Pancreas (tissue), 10 donors: ENCODE results near the gene HS6ST1. TPM values are rescaled to one million over a fixed set of nuclear protein-coding genes. Genes with fewer than 3 reads are reported as not detected.

ENCODE experiments used
- ATAC-seq, 4 donors: fragments of 200-7000 bp; cut with Tn5 transposase; one replicate each; pipeline versions ENCODE4 v1.8.0 to v1.9.1; 2020; ENCODE audit warnings: mild to moderate bottlenecking in 4 of 4, moderate library complexity in 4 of 4
- DNase-seq, 6 donors: peaks; one replicate each; pipeline ENCODE4 v3.0.0-alpha.2; 2020
- FAIRE-seq: peaks from 2 replicates; lab custom pipeline; 2012; peaks lifted over from hg19 to GRCh38; lab: Jason Lieb, UNC
- H3K27ac ChIP-seq, 4 donors: fragments of 200-600 bp; sonication (generic); 1 replicate in 3 of 4; 2 replicates in 1 of 4; pipeline versions ENCODE4 v1.5.0 to v1.8.0; 2020
- H3K27me3 ChIP-seq, 4 donors: fragments of 200-600 bp; one replicate each; pipeline ENCODE4 v1.8.0; 2021
- H3K36me3 ChIP-seq, 3 donors: fragments of 200-600 bp; sonication (generic) in 1 of 3; one replicate each; pipeline versions ENCODE4 v1.5.0 to v1.8.0; 2020 to 2021
- H3K4me1 ChIP-seq, 3 donors: fragments of 200-600 bp; one replicate each; pipeline ENCODE4 v1.8.0; 2021
- H3K4me3 ChIP-seq, 4 donors: fragments of 200-600 bp; sonication (generic) in 2 of 4; one replicate each; pipeline versions ENCODE4 v1.5.0 to v1.8.0; 2020 to 2021
- H3K9me3 ChIP-seq, 4 donors: fragments of 200-600 bp; one replicate each; pipeline ENCODE4 v1.8.0; 2021
- CTCF ChIP-seq, 4 donors: fragments of 200-600 bp; sonication (generic) in 3 of 4; IDR thresholded peaks; one replicate each; pipeline versions ENCODE4 v1.5.0 to v1.8.0; 2021; ENCODE audit warnings: antibody characterized with exemption in 4 of 4
- WGBS, 2 donors: extraction: QIAGEN DNeasy Blood & Tissue Kit; methylation state at CpG; one replicate each; pipeline ENCODE4 v1.1.7; 2013; 5-methylcytosine and 5-hydroxymethylcytosine counted together
- intact Hi-C, 3 donors: fragments of 100-400 bp; cut with DNase I; formaldehyde crosslinking; loops; one replicate each; pipeline versions ENCODE4 v1.11.1 to v1.14.2; 2022
- polyA plus RNA-seq, 2 donors: library from polyadenylated mRNA; stranded (reverse); fragments of 200-250 nt; gene quantifications; one replicate each; pipeline ENCODE4 v1.2.3, GENCODE V29; 2013
- total RNA-seq, 6 donors: library from RNA; stranded (reverse); fragmentation: NEBNext Ultra II Directional in 4 of 6; extraction: Animal tissue kit (Norgen Biotek cat#: 25700) in 4 of 6; gene quantifications; one replicate each; pipeline versions ENCODE4 v1.2.1 to v1.2.4, GENCODE V29; 2021 to 2023
- donor health status: healthy with polysubstance abuse.
- donor health status: DM: no; HTN: no; CAD: no; lungs with moderate emphysema.
- donor health status: DM: no; HTN: no; CAD: no.
- donor health status: control.
- donor health status: control.
- donor health status: Bipolar disorder and iron deficiency.
- donor health status: DM: yes; HTN: yes; CAD: no.
- donor health status: DM: no; HTN: no; CAD: no.
- donor health status: DM: no; HTN: no; CAD: no.
- donor health status: DM: yes; HTN: yes; CAD: no.

Gene HS6ST1
- total and polyA plus RNA-seq, 8 donors: 20.7 to 47.8 (median 25.5) TPM

- intact Hi-C loops: loop anchor here in 1 of 3 donors (10.0 kb wide), 1 partner anchor 132 kb away; no protein-coding TSS in a partner anchor
- H3K36me3 ChIP-seq: no peaks in the 10 kb centered on the region
- TF ChIP-seq CTCF (IDR thresholded peaks at IDR 0.05): no peak
- no peak for FAIRE-seq
- no peaks in the 10 kb centered on the region for H3K27me3 ChIP-seq
- H3K27ac ChIP-seq: peak overlapping the region in 2 of 4 donors; percentile 3 to 62
- no peak for ATAC-seq
- H3K9me3 ChIP-seq: no peaks in the 10 kb centered on the region
- peak; percentile 3 to 72 (median 17) for DNase-seq
- 76 to 79% methylated on average over 10 to 11 of the region's 11 CpGs for whole genome bisulfite sequencing, 2 donors
- H3K4me1 ChIP-seq: peaks cover 32 to 46% (median 39%) of the 10 kb centered on the region in 3 donors
- H3K4me3 ChIP-seq: no peak overlapping the region
These were observed 11.7 kb downstream of the HS6ST1 start for GRCh38 chr2:128306931-128307460.

GRCh38 chr2:128306081-128306930 lies 12.4 kb downstream of the HS6ST1 start:
- H3K27me3 ChIP-seq: no peaks in the 10 kb centered on the region
- FAIRE-seq (no peak), ATAC-seq (peak; percentile 16 to 62 (median 52)), DNase-seq (peak in 5 of 6 donors; percentile 47 to 67 (median 57))
- 48 to 52% methylated on average over 24 of the region's 24 CpGs for WGBS, 2 donors
- H3K36me3 ChIP-seq: no peaks in the 10 kb centered on the region
- no peak overlapping the region for H3K4me3 ChIP-seq
- H3K9me3 ChIP-seq: no peaks in the 10 kb centered on the region
- intact Hi-C loops: loop anchor here in 1 of 3 donors (10.0 kb wide), 1 partner anchor 132 kb away; no protein-coding TSS in a partner anchor
- H3K27ac ChIP-seq: peak overlapping the region; percentile 34 to 76 (median 64)
- H3K4me1 ChIP-seq: peaks cover 32 to 46% (median 39%) of the 10 kb centered on the region in 3 donors
- TF ChIP-seq CTCF (IDR thresholded peaks at IDR 0.05): no peak

GRCh38 chr2:128305555-128306080 lies 13.1 kb downstream of the HS6ST1 start:
- intact Hi-C loops: loop anchor here in 1 of 3 donors (10.0 kb wide), 1 partner anchor 131 kb away; no protein-coding TSS in a partner anchor
- H3K4me3 ChIP-seq: no peak overlapping the region
- H3K27ac ChIP-seq: peak overlapping the region; percentile 34 to 76 (median 64)
- peak in 3 of 6 donors; percentile 20 to 75 (median 53) for DNase-seq
- FAIRE-seq: no peak
- H3K9me3 ChIP-seq: no peaks in the 10 kb centered on the region
- no peak for TF ChIP-seq CTCF (IDR thresholded peaks at IDR 0.05)
- no peaks in the 10 kb centered on the region for H3K36me3 ChIP-seq
- peaks cover 32 to 46% (median 39%) of the 10 kb centered on the region in 3 donors for H3K4me1 ChIP-seq
- peak in 3 of 4 donors; percentile 2 to 52 (median 43) for ATAC-seq
- H3K27me3 ChIP-seq: no peaks in the 10 kb centered on the region
- 68 to 79% methylated on average over 11 of the region's 11 CpGs for WGBS, 2 donors

- ATAC-seq (peak; percentile 39 to 61 (median 52)), FAIRE-seq (no peak)
- no peak for TF ChIP-seq CTCF (IDR thresholded peaks at IDR 0.05)
These were observed 13.7 kb downstream of the HS6ST1 start for GRCh38 chr2:128304715-128305554.

More at GRCh38 chr2:128304715-128305554, 13.7 kb downstream of the HS6ST1 start:
- peaks cover 28 to 45% (median 35%) of the 10 kb centered on the region in 3 donors for H3K4me1 ChIP-seq
- no peaks in the 10 kb centered on the region for H3K9me3 ChIP-seq
- H3K36me3 ChIP-seq: no peaks in the 10 kb centered on the region
- intact Hi-C loops: loop anchor here in 1 of 3 donors (10.0 kb wide), 1 partner anchor 130 kb away; no protein-coding TSS in a partner anchor
- WGBS, 2 donors: 46 to 55% methylated on average over 11 of the region's 11 CpGs
- H3K27me3 ChIP-seq: no peaks in the 10 kb centered on the region
- peak; percentile 67 to 89 (median 80) for DNase-seq
- peak overlapping the region; percentile 34 to 76 (median 64) for H3K27ac ChIP-seq
- no peak overlapping the region for H3K4me3 ChIP-seq
